Ishikawa (cell line): Measurements from ENCODE around the gene RNLS.

Source experiments
- CEBPB ChIP-seq: IDR thresholded peaks from 2 replicates; pipeline ENCODE4 v1.6.1; 2012
- CREB1 ChIP-seq: IDR thresholded peaks from 2 replicates; pipeline ENCODE4 v1.6.1; 2012; ENCODE audit warnings: low read depth
- EGR1 ChIP-seq: IDR thresholded peaks from 2 replicates; pipeline ENCODE4 v1.6.1; 2012
- EP300 ChIP-seq: IDR thresholded peaks from 2 replicates; pipeline ENCODE4 v1.6.1; 2012; ENCODE audit warnings: borderline replicate concordance
- FOXM1 ChIP-seq: IDR thresholded peaks from 2 replicates; pipeline ENCODE4 v1.6.1; 2012; ENCODE audit warnings: low read depth, borderline replicate concordance
- MAX ChIP-seq: IDR thresholded peaks from 2 replicates; pipeline ENCODE4 v1.6.1; 2012
- NFIC ChIP-seq: IDR thresholded peaks from 2 replicates; pipeline ENCODE4 v1.6.1; 2012
- RAD21 ChIP-seq: IDR thresholded peaks from 2 replicates; pipeline ENCODE4 v1.6.1; 2012; ENCODE audit warnings: low read depth
- REST ChIP-seq: IDR thresholded peaks from 2 replicates; pipeline ENCODE4 v1.6.1; 2012; ENCODE audit warnings: low read depth, mild to moderate bottlenecking
- TAF1 ChIP-seq: IDR thresholded peaks from 2 replicates; pipeline ENCODE4 v1.6.1; 2012; ENCODE audit warnings: low read depth, mild to moderate bottlenecking
- TCF12 ChIP-seq: IDR thresholded peaks from 2 replicates; pipeline ENCODE4 v1.6.1; 2012; ENCODE audit warnings: low read depth
- TEAD4 ChIP-seq: IDR thresholded peaks from 2 replicates; pipeline ENCODE4 v1.6.1; 2012
- USF1 ChIP-seq: IDR thresholded peaks from 2 replicates; pipeline ENCODE4 v1.6.1; 2012
- YY1 ChIP-seq: IDR thresholded peaks from 2 replicates; pipeline ENCODE4 v1.6.1; 2012; ENCODE audit warnings: low read depth
- ZBTB7A ChIP-seq: IDR thresholded peaks from 2 replicates; pipeline ENCODE4 v1.6.1; 2012; ENCODE audit warnings: low read depth

RNLS gene

GRCh38 chr10:88230251-88230650 lies 352.9 kb downstream of the RNLS start:
- TF ChIP-seq USF1, result no peak
- no peak for TF ChIP-seq ZBTB7A
- TF ChIP-seq YY1, result no peak
- no peak for TF ChIP-seq TEAD4
- no peak for TF ChIP-seq MAX
- TF ChIP-seq TCF12, result no peak
- no peak for TF ChIP-seq TAF1
- TF ChIP-seq NFIC, result no peak
- no peak for TF ChIP-seq RAD21
- no peak for TF ChIP-seq REST

GRCh38 chr10:88228130-88228529 lies 355.0 kb downstream of the RNLS start:
- TF ChIP-seq CEBPB, result no peak
- no peak for TF ChIP-seq TEAD4

- no peak for TF ChIP-seq REST
- no peak for TF ChIP-seq MAX
- TF ChIP-seq CEBPB, result no peak
- no peak for TF ChIP-seq NFIC
- TF ChIP-seq TAF1, result no peak
Measured at GRCh38 chr10:88227342-88228018, 355.6 kb downstream of the RNLS start.

GRCh38 chr10:88226891-88227290 lies 356.2 kb downstream of the RNLS start:
- TF ChIP-seq TAF1 (no peak), YY1 (no peak), TCF12 (no peak), RAD21 (no peak), NFIC (no peak), CEBPB (no peak), CREB1 (no peak), EP300 (no peak), MAX (no peak), REST (no peak), TEAD4 (no peak)

- TF ChIP-seq TAF1, result no peak
- no peak for TF ChIP-seq YY1
- TF ChIP-seq RAD21, result no peak
- TF ChIP-seq CREB1, result no peak
- TF ChIP-seq EGR1, result no peak
- no peak for TF ChIP-seq CEBPB
- no peak for TF ChIP-seq TEAD4
- no peak for TF ChIP-seq FOXM1
- TF ChIP-seq NFIC, result no peak
- no peak for TF ChIP-seq MAX
- no peak for TF ChIP-seq REST
- no peak for TF ChIP-seq TCF12
- TF ChIP-seq EP300, result no peak
- TF ChIP-seq USF1, result no peak
- no peak for TF ChIP-seq ZBTB7A
Measured at GRCh38 chr10:88226071-88226659, 357.0 kb downstream of the RNLS start.
